ENCODE results near the gene INAFM1. TPM values are rescaled to one million over a fixed set of nuclear protein-coding genes. Genes with fewer than 3 reads are reported as not detected.

Gene INAFM1
- total RNA-seq, 1 experiment from 2014 or later = 0.80 TPM

GRCh38 chr19:47309608-47310007, 34.9 kb downstream of the INAFM1 start, which contains the start of gene C5AR1:
TSS of gene C5AR1 (plus strand) at chr19:47309861. CDS start at chr19:47309896, 35 bp downstream.
- DNase-seq (ENCODE audit: low read depth) = no peak

GRCh38 chr19:47310323-47310722, 35.6 kb downstream of the INAFM1 start:
- DNase-seq (ENCODE audit: low read depth) = no peak

- peak; percentile 13 for DNase-seq (ENCODE audit: low read depth)
These were observed 36.1 kb downstream of the INAFM1 start for GRCh38 chr19:47310819-47311218.

GRCh38 chr19:47312366-47313006, 37.8 kb downstream of the INAFM1 start:
- DNase-seq (ENCODE audit: low read depth) = no peak

GRCh38 chr19:47313754-47314295, 39.1 kb downstream of the INAFM1 start:
- DNase-seq (ENCODE audit: low read depth) = no peak

GRCh38 chr19:47315125-47315821, 40.6 kb downstream of the INAFM1 start:
- DNase-seq (ENCODE audit: low read depth) = peak; percentile 85

GRCh38 chr19:47316513-47316912, 41.8 kb downstream of the INAFM1 start:
- no peak for DNase-seq (ENCODE audit: low read depth)

GRCh38 chr19:47319923-47320871, 45.5 kb downstream of the INAFM1 start:
- no peak for DNase-seq (ENCODE audit: low read depth)

- no peak for DNase-seq (ENCODE audit: low read depth)
These were observed 46.9 kb downstream of the INAFM1 start for GRCh38 chr19:47321630-47322029.

- no peak for DNase-seq (ENCODE audit: low read depth)
These were observed 47.4 kb downstream of the INAFM1 start for GRCh38 chr19:47322058-47322457.

GRCh38 chr19:47323409-47323808, 48.7 kb downstream of the INAFM1 start:
- no peak for DNase-seq (ENCODE audit: low read depth)

GRCh38 chr19:47323872-47324271, 49.2 kb downstream of the INAFM1 start:
- no peak for DNase-seq (ENCODE audit: low read depth)

GRCh38 chr19:47324502-47324901, 49.8 kb downstream of the INAFM1 start:
- no peak for DNase-seq (ENCODE audit: low read depth)

Other genes with a start within 250 kb of the INAFM1 start
- gene TMEM160, start 226.3 kb upstream of the INAFM1 start, total RNA-seq (2014; rRNA removed) = 62.9 and 76.3 TPM in 2 replicates
- gene ZC3H4, start 161.1 kb upstream of the INAFM1 start, total RNA-seq (2014; rRNA removed) = 14.9 and 17.3 TPM in 2 replicates
- 228 and 269 TPM in 2 replicates for gene SAE1, start 144.1 kb upstream of the INAFM1 start, total RNA-seq (2014; rRNA removed)
- gene BBC3, start 43.7 kb upstream of the INAFM1 start, total RNA-seq (2014; rRNA removed) = 3.3 and 6.8 TPM in 2 replicates
- gene CCDC9, start 18.4 kb upstream of the INAFM1 start, total RNA-seq (2014; rRNA removed) = 4.9 and 16.2 TPM in 2 replicates
- gene C5AR1, start 35.0 kb downstream of the INAFM1 start, total RNA-seq (2014; rRNA removed) = not detected in 2 replicates
- not detected in 2 replicates for gene C5AR2, start 57.3 kb downstream of the INAFM1 start, total RNA-seq (2014; rRNA removed)
- 15.7 and 19.4 TPM in 2 replicates for gene DHX34, start 74.4 kb downstream of the INAFM1 start, total RNA-seq (2014; rRNA removed)
- 6.7 and 7.4 TPM in 2 replicates for gene MEIS3, start 144.6 kb downstream of the INAFM1 start, total RNA-seq (2014; rRNA removed)
- 0.06 TPM in 1 of 2 replicates, not detected in the other for gene SLC8A2, start 197.0 kb downstream of the INAFM1 start, total RNA-seq (2014; rRNA removed)
- gene KPTN, start 209.3 kb downstream of the INAFM1 start, total RNA-seq (2014; rRNA removed) = 8.4 and 8.5 TPM in 2 replicates
- gene NAPA, start 240.2 kb downstream of the INAFM1 start, total RNA-seq (2014; rRNA removed) = 153 and 242 TPM in 2 replicates